GM23248 (cell line): ENCODE data around the gene KRTAP10-3.

Source experiments
- EZH2 ChIP-seq: fragments of 200-600 bp; sonication (generic); IDR thresholded peaks from 2 replicates; pipeline ENCODE4 v1.6.1; 2018; ENCODE audit warnings: antibody characterized with exemption, mild to moderate bottlenecking; ENCODE audit not compliant: insufficient read depth, poor library complexity, severe bottlenecking
- EZH2phosphoT487 ChIP-seq: fragments of 200-600 bp; sonication (generic); IDR thresholded peaks from 2 replicates; pipeline ENCODE4 v1.6.1; 2018; ENCODE audit warnings: antibody characterized with exemption, moderate library complexity, mild to moderate bottlenecking, low read depth; ENCODE audit not compliant: insufficient read depth

DNA sequence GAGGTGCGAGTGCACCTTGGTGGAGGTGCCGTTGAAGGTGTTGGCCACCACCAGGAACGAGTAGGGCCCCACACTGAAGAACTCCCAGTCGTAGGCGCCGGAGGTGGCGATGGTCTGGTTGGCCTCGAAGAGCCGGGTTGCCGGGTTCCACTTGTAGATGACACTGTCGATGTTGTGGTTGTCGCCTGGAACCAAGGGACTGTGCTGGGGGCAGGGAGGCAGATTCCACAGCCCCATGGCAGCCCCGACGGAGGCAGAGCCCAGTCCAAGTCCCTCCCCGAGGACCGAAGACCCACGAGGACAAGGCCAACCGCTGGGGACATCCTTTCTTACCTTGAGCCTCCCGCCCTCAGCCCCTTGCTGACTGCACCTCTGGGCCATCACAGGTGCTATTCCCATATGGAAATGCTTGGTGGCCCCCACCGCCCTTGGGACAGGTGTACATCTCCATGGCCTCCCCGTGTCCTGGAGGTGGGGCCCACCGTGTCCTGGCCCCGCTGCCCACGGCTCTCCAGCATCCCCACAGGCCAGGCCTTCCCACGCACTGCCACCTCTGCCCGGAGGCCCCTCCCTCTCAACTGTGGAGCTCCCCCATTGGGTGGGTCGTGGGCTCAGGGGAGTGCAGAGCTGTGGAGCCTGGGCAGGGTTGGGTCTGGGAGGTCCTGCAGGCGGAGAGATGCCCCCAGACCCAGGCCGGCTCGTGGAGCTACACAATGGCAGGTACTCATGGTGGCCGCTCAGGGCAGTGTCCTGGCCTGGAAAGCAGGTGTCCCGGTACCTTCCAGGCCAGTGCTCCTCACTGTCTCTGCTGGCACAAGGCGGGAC, 36.5 kb downstream of the KRTAP10-3 start:
- TF ChIP-seq EZH2 (no peak), EZH2phosphoT487 (no peak)
